ENCODE measurements around the gene ABHD6. TPM values are rescaled to one million over a fixed set of nuclear protein-coding genes. Genes with fewer than 3 reads are reported as not detected.
A peak's percentile ranks its signal among the peaks of the same experiment; 100 is the strongest.

ABHD6 gene
- total and polyA plus RNA-seq, 7 donors: 1.7 to 7.2 (median 5.0) TPM

- intact Hi-C loops (cut with DNase I): loop anchor here (2.0 to 5.0 kb wide), 2 partner anchors 79 to 159 kb away; partner anchors contain the start of gene KCTD6 (in 2 of the 2)
- peak in 1 of 2 donors; percentile 58 for DNase-seq
Observed at GRCh38 chr3:58333206-58334012, 95.8 kb downstream of the ABHD6 start.

DNA sequence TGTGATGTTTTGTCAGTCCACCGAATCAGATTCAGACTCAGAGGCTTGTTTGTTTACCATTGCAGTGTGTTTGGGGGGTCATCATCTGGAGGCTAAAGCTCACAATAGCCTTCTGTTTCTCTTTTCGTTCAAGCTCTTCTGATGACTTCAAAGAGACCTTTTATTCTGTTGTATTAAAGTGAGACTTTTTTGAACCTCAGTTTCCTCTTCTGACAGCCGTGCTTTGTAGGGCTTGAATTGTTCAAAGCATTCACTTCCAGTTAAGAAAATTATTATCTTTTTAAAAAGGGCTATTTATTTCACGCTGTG is 96.4 kb downstream of the ABHD6 start:
- 30 to 35% (median 33%) methylated on average over 4 of the region's 4 CpGs for WGBS, 3 donors
- Histone ChIP-seq H3K4me1 (peaks cover 26% of the 10 kb centered on the region), H3K4me3 (peak overlapping the region; percentile 70), H3K9me3 (no peaks in the 10 kb centered on the region), H3K27me3 (ENCODE audit: insufficient read depth in 3 of 3, low read length in 2 of 3) (no peaks in the 10 kb centered on the region), H3K36me3 (ENCODE audit: insufficient read depth in 1 of 2, low read depth in 1 of 2) (no peaks in the 10 kb centered on the region), H3K27ac (peak overlapping the region; percentile 43)
- DNase-seq: no peak
- intact Hi-C loops (cut with DNase I): loop anchor here in 1 of 2 donors (5.0 kb wide), 1 partner anchor 78 kb away; no protein-coding TSS in a partner anchor
- no peak for ATAC-seq
- TF ChIP-seq, protein P1, sequence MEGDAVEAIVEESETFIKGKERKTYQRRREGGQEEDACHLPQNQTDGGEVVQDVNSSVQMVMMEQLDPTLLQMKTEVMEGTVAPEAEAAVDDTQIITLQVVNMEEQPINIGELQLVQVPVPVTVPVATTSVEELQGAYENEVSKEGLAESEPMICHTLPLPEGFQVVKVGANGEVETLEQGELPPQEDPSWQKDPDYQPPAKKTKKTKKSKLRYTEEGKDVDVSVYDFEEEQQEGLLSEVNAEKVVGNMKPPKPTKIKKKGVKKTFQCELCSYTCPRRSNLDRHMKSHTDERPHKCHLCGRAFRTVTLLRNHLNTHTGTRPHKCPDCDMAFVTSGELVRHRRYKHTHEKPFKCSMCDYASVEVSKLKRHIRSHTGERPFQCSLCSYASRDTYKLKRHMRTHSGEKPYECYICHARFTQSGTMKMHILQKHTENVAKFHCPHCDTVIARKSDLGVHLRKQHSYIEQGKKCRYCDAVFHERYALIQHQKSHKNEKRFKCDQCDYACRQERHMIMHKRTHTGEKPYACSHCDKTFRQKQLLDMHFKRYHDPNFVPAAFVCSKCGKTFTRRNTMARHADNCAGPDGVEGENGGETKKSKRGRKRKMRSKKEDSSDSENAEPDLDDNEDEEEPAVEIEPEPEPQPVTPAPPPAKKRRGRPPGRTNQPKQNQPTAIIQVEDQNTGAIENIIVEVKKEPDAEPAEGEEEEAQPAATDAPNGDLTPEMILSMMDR (IDR thresholded peaks at IDR 0.05): no peak

More at GRCh38 chr3:58333206-58334012, 95.8 kb downstream of the ABHD6 start:
- peak in 2 of 4 donors; percentile 14 to 31 for ATAC-seq
- TF ChIP-seq, protein P1 (IDR thresholded peaks at IDR 0.05): no peak
- H3K9me3 ChIP-seq: no peaks in the 10 kb centered on the region
- no peaks in the 10 kb centered on the region for H3K36me3 ChIP-seq (ENCODE audit: insufficient read depth in 1 of 2, low read depth in 1 of 2)
- 0 to 1% (median 0%) methylated on average over 22 to 37 of the region's 37 CpGs for WGBS, 3 donors
- no peaks in the 10 kb centered on the region for H3K27me3 ChIP-seq (ENCODE audit: insufficient read depth in 3 of 3, low read length in 2 of 3)
- peak overlapping the region; percentile 43 for H3K27ac ChIP-seq
- H3K4me3 ChIP-seq: peak overlapping the region; percentile 70
- peaks cover 26% of the 10 kb centered on the region for H3K4me1 ChIP-seq

DNA sequence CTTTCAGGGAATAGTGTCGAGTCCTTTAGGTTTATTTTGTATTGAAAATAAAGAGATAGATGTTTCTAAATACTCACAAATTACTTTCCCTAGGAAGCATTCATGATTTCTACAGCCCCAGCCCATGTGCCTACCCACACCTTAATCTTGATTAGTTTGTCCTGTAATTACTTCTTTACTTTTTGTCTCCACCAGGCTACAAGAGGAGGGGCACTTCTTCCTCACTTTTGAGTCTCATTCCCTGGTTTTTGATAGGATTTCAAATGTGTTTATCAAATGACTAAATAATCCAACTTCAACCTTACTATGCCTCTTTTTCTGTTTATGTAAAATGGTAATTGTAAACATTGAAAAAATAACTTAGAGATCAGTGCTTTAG is 96.9 kb downstream of the ABHD6 start:
- no peaks in the 10 kb centered on the region for H3K36me3 ChIP-seq (ENCODE audit: insufficient read depth in 1 of 2, low read depth in 1 of 2)
- H3K4me1 ChIP-seq: peaks cover 26% of the 10 kb centered on the region
- 81 to 90% (median 84%) methylated on average over 1 of the region's 1 CpG for WGBS, 3 donors
- intact Hi-C loops (cut with DNase I): loop anchor here in 1 of 2 donors (5.0 kb wide), 1 partner anchor 78 kb away; no protein-coding TSS in a partner anchor
- H3K4me3 ChIP-seq: peak overlapping the region; percentile 70
- ATAC-seq: no peak
- H3K9me3 ChIP-seq: no peaks in the 10 kb centered on the region
- no peaks in the 10 kb centered on the region for H3K27me3 ChIP-seq (ENCODE audit: insufficient read depth in 3 of 3, low read length in 2 of 3)
- peak overlapping the region; percentile 43 for H3K27ac ChIP-seq
- TF ChIP-seq, protein P1 (IDR thresholded peaks at IDR 0.05): no peak
- no peak for DNase-seq

DNA sequence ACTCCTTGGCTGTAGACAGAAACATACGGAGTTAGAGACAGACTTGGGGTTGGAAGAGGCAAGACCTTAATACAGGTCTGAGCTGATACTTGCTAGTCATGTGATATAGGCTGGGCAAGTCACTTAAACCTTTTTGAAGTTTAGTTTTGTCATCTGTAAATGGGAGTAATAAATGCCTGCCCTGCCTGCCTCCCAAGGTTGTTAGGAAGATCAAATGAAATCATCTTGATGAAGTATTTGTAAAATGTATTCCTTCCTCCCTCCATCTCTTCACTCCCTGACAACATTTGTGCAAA is 98.0 kb downstream of the ABHD6 start:
- no peaks in the 10 kb centered on the region for H3K27me3 ChIP-seq (ENCODE audit: insufficient read depth in 3 of 3, low read length in 2 of 3)
- peaks cover 26% of the 10 kb centered on the region for H3K4me1 ChIP-seq
- DNase-seq: no peak
- no peaks in the 10 kb centered on the region for H3K9me3 ChIP-seq
- intact Hi-C loops (cut with DNase I): loop anchor here in 1 of 2 donors (5.0 kb wide), 1 partner anchor 52 kb away; no protein-coding TSS in a partner anchor
- 40 to 59% (median 50%) methylated on average over 1 of the region's 1 CpG for WGBS, 3 donors
- peaks cover 0 to 3% of the 10 kb centered on the region in 2 donors for H3K36me3 ChIP-seq (ENCODE audit: insufficient read depth in 1 of 2, low read depth in 1 of 2)
- peak overlapping the region; percentile 25 for H3K4me3 ChIP-seq
- ATAC-seq: no peak
- TF ChIP-seq, protein P1 (IDR thresholded peaks at IDR 0.05): no peak
- peak overlapping the region; percentile 50 for H3K27ac ChIP-seq
